ENCODE results near the gene MDM2.

MDM2 gene

GRCh38 chr12:68824597-68825250 lies 16.7 kb downstream of the MDM2 start:
- Histone ChIP-seq H3K27ac (ENCODE audit: low read length) (no peak overlapping the region), H3K79me2 (ENCODE audit: low read length) (peaks cover 98% of the 10 kb centered on the region), H4K20me1 (ENCODE audit: insufficient read depth, low read length) (peaks cover 49% of the 10 kb centered on the region), H2AFZ (ENCODE audit: low read length) (no peak overlapping the region), H3K9me3 (replicated peaks; ENCODE audit: insufficient read depth, low read length) (no peaks in the 10 kb centered on the region), H3K4me3 (ENCODE audit: low read length) (no peak overlapping the region), H3K36me3 (replicated peaks; ENCODE audit: insufficient read depth, low read length) (peaks cover 53% of the 10 kb centered on the region), H3K9ac (ENCODE audit: low read length) (no peak overlapping the region), H3K27me3 (replicated peaks; ENCODE audit: insufficient read depth, low read length) (no peaks in the 10 kb centered on the region), H3K9me2 (replicated peaks; ENCODE audit: insufficient read depth, low read length) (no peaks in the 10 kb centered on the region), H3K4me1 (ENCODE audit: low read length) (0 out of 2 replicates have a peak, but pooled peaks cover 3% of the 10 kb centered on the region), H3F3A (ENCODE audit: insufficient read depth, low read length) (peaks cover 88% of the 10 kb centered on the region), H3K4me2 (ENCODE audit: low read depth, low read length) (no peak overlapping the region)
- DNase-seq = no peak
- TF ChIP-seq CTCF (IDR thresholded peaks at IDR 0.05; ENCODE audit: low read length) (no peak), EZH2 (optimal IDR thresholded peaks at IDR 0.05; ENCODE audit: low read depth, low read length) (no peak), EZH2phosphoT487 (IDR thresholded peaks at IDR 0.05; ENCODE audit: low read length) (no peak)

- peaks cover 40% of the 10 kb centered on the region for H4K20me1 ChIP-seq (ENCODE audit: insufficient read depth, low read length)
- no peaks in the 10 kb centered on the region for H3K4me1 ChIP-seq (ENCODE audit: low read length)
- no peak overlapping the region for H3K4me2 ChIP-seq (ENCODE audit: low read depth, low read length)
- no peak overlapping the region for H2AFZ ChIP-seq (ENCODE audit: low read length)
- no peaks in the 10 kb centered on the region for H3K27me3 ChIP-seq (replicated peaks; ENCODE audit: insufficient read depth, low read length)
- H3F3A ChIP-seq (ENCODE audit: insufficient read depth, low read length) = peaks cover 89% of the 10 kb centered on the region
- no peak for DNase-seq
- H3K9me2 ChIP-seq (replicated peaks; ENCODE audit: insufficient read depth, low read length) = no peaks in the 10 kb centered on the region
- H3K27ac ChIP-seq (ENCODE audit: low read length) = no peak overlapping the region
- TF ChIP-seq EZH2phosphoT487 (IDR thresholded peaks at IDR 0.05; ENCODE audit: low read length) (no peak), EZH2 (optimal IDR thresholded peaks at IDR 0.05; ENCODE audit: low read depth, low read length) (no peak), CTCF (IDR thresholded peaks at IDR 0.05; ENCODE audit: low read length) (no peak)
- no peak overlapping the region for H3K4me3 ChIP-seq (ENCODE audit: low read length)
- no peaks in the 10 kb centered on the region for H3K9me3 ChIP-seq (replicated peaks; ENCODE audit: insufficient read depth, low read length)
- H3K79me2 ChIP-seq (ENCODE audit: low read length) = peaks cover 98% of the 10 kb centered on the region
- peaks cover 49% of the 10 kb centered on the region for H3K36me3 ChIP-seq (replicated peaks; ENCODE audit: insufficient read depth, low read length)
- no peak overlapping the region for H3K9ac ChIP-seq (ENCODE audit: low read length)
Observed at GRCh38 chr12:68825569-68826217, 17.7 kb downstream of the MDM2 start.

GRCh38 chr12:68827895-68828671 lies 20.1 kb downstream of the MDM2 start:
- H3F3A ChIP-seq (ENCODE audit: insufficient read depth, low read length) = peaks cover 86% of the 10 kb centered on the region
- no peak overlapping the region for H3K27ac ChIP-seq (ENCODE audit: low read length)
- H3K36me3 ChIP-seq (replicated peaks; ENCODE audit: insufficient read depth, low read length) = peaks cover 43% of the 10 kb centered on the region

More at GRCh38 chr12:68827895-68828671, 20.1 kb downstream of the MDM2 start:
- no peak overlapping the region for H2AFZ ChIP-seq (ENCODE audit: low read length)
- H3K79me2 ChIP-seq (ENCODE audit: low read length) = peaks cover 94% of the 10 kb centered on the region
- no peaks in the 10 kb centered on the region for H3K9me2 ChIP-seq (replicated peaks; ENCODE audit: insufficient read depth, low read length)
- no peaks in the 10 kb centered on the region for H3K9me3 ChIP-seq (replicated peaks; ENCODE audit: insufficient read depth, low read length)
- H3K4me1 ChIP-seq (ENCODE audit: low read length) = no peaks in the 10 kb centered on the region
- H4K20me1 ChIP-seq (ENCODE audit: insufficient read depth, low read length) = peaks cover 35% of the 10 kb centered on the region
- H3K9ac ChIP-seq (ENCODE audit: low read length) = no peak overlapping the region
- TF ChIP-seq CTCF (IDR thresholded peaks at IDR 0.05; ENCODE audit: low read length) (no peak), EZH2phosphoT487 (IDR thresholded peaks at IDR 0.05; ENCODE audit: low read length) (no peak), EZH2 (optimal IDR thresholded peaks at IDR 0.05; ENCODE audit: low read depth, low read length) (no peak)
- no peak for DNase-seq
- no peaks in the 10 kb centered on the region for H3K27me3 ChIP-seq (replicated peaks; ENCODE audit: insufficient read depth, low read length)
- no peak overlapping the region for H3K4me2 ChIP-seq (ENCODE audit: low read depth, low read length)
- H3K4me3 ChIP-seq (ENCODE audit: low read length) = no peak overlapping the region
